Nephron (organoid): ENCODE measurements around the gene PXMP2.
"Not testable (repeated sequence)": the region's sequence is repeated elsewhere in the genome, so short reads cannot be mapped to it uniquely, and the experiment has no call there.

Source experiments
- H3K27ac Mint-ChIP-seq, 3 experiments: 2 replicates each; pipeline ENCODE4 v1.8.0; 2020; ENCODE audit warnings: mixed read lengths in 3 of 3, mild to moderate bottlenecking in 2 of 3, moderate library complexity in 1 of 3
- H3K27me3 Mint-ChIP-seq: 2 replicates; pipeline ENCODE4 v1.8.0; 2021; ENCODE audit warnings: low read depth, mild to moderate bottlenecking, moderate library complexity, mixed read lengths
- H3K36me3 Mint-ChIP-seq: 2 replicates; pipeline ENCODE4 v1.8.0; 2020; ENCODE audit warnings: low read depth, mixed read lengths
- H3K4me1 Mint-ChIP-seq: 2 replicates; pipeline ENCODE4 v1.8.0; 2020; ENCODE audit warnings: mixed read lengths
- H3K4me3 Mint-ChIP-seq, 3 experiments: 2 replicates each; pipeline ENCODE4 v1.8.0; 2020; ENCODE audit warnings: mild to moderate bottlenecking in 3 of 3, mixed read lengths in 3 of 3, moderate library complexity in 2 of 3
- H3K9me3 Mint-ChIP-seq: 2 replicates; pipeline ENCODE4 v1.8.0; 2020; ENCODE audit warnings: mixed read lengths
- CTCF ChIP-seq, 3 experiments: fragments of 200-600 bp; sonication (generic); IDR thresholded peaks; one replicate each; pipeline ENCODE4 v1.5.0; 2021; ENCODE audit warnings: antibody characterized with exemption in 3 of 3; ENCODE audit not compliant: unreplicated experiment in 3 of 3

PXMP2 gene

GRCh38 chr12:132677492-132677891, 9.9 kb upstream of the PXMP2 start:
- Mint-ChIP-seq H3K27me3 (no peaks in the 10 kb centered on the region), H3K4me1 (no peaks in the 10 kb centered on the region), H3K9me3 (no peaks in the 10 kb centered on the region), H3K36me3 (peaks cover 63% of the 10 kb centered on the region), H3K27ac (no peak overlapping the region), H3K4me3 (no peak overlapping the region)
- TF ChIP-seq CTCF (IDR thresholded peaks at IDR 0.05; ENCODE audit: unreplicated experiment in 3 of 3), result no peak

GRCh38 chr12:132685400-132685799, 2.0 kb upstream of the PXMP2 start:
- Mint-ChIP-seq H3K27ac (peak overlapping the region in 2 of 3 experiments; percentile 66 to 72), H3K4me3 (peak overlapping the region; percentile 75 to 85 (median 84)), H3K4me1 (peaks cover 11% of the 10 kb centered on the region), H3K36me3 (peaks cover 28% of the 10 kb centered on the region), H3K9me3 (peaks cover 4% of the 10 kb centered on the region), H3K27me3 (peaks cover 11% of the 10 kb centered on the region)
- TF ChIP-seq CTCF (IDR thresholded peaks at IDR 0.05; ENCODE audit: unreplicated experiment in 3 of 3), result no peak

- Mint-ChIP-seq H3K4me1 (peaks cover 11% of the 10 kb centered on the region), H3K9me3 (peaks cover 4% of the 10 kb centered on the region)
These were observed 569 bp upstream of the PXMP2 start for GRCh38 chr12:132686825-132687210.

GRCh38 chr12:132689227-132689626, 1.8 kb downstream of the PXMP2 start:
- no peaks in the 10 kb centered on the region for H3K9me3 Mint-ChIP-seq
- H3K27me3 Mint-ChIP-seq, result peaks cover 11% of the 10 kb centered on the region
- no peak overlapping the region for H3K27ac Mint-ChIP-seq
- H3K36me3 Mint-ChIP-seq, result peaks cover 14% of the 10 kb centered on the region
- peak overlapping the region; percentile 78 to 85 (median 80) for H3K4me3 Mint-ChIP-seq
- H3K4me1 Mint-ChIP-seq, result peaks cover 11% of the 10 kb centered on the region
- TF ChIP-seq CTCF (IDR thresholded peaks at IDR 0.05; ENCODE audit: unreplicated experiment in 3 of 3), result no peak

More at GRCh38 chr12:132686825-132687210, 569 bp upstream of the PXMP2 start:
- H3K27ac Mint-ChIP-seq, result peak overlapping the region in 1 of 3 experiments; percentile 83
- peaks cover 21% of the 10 kb centered on the region for H3K36me3 Mint-ChIP-seq
- peaks cover 11% of the 10 kb centered on the region for H3K27me3 Mint-ChIP-seq
- TF ChIP-seq CTCF (IDR thresholded peaks at IDR 0.05; ENCODE audit: unreplicated experiment in 3 of 3), result no peak
- peak overlapping the region; percentile 84 to 90 (median 86) for H3K4me3 Mint-ChIP-seq

- peaks cover 13% of the 10 kb centered on the region for H3K36me3 Mint-ChIP-seq
- H3K4me3 Mint-ChIP-seq, result peak overlapping the region; percentile 78 to 85 (median 80)
- no peak for TF ChIP-seq CTCF (IDR thresholded peaks at IDR 0.05; ENCODE audit: unreplicated experiment in 3 of 3)
- H3K9me3 Mint-ChIP-seq, result no peaks in the 10 kb centered on the region
- peaks cover 10% of the 10 kb centered on the region for H3K4me1 Mint-ChIP-seq
- H3K27me3 Mint-ChIP-seq, result peaks cover 11% of the 10 kb centered on the region
- no peak overlapping the region for H3K27ac Mint-ChIP-seq
These were observed 2.7 kb downstream of the PXMP2 start for GRCh38 chr12:132690112-132690511.

GRCh38 chr12:132692030-132692429, 4.6 kb downstream of the PXMP2 start:
- H3K27ac Mint-ChIP-seq, H3K4me3 Mint-ChIP-seq, H3K4me1 Mint-ChIP-seq, H3K9me3 Mint-ChIP-seq: not testable (repeated sequence)
- H3K36me3 Mint-ChIP-seq, result peaks cover 21% of the 10 kb centered on the region
- peaks cover 11% of the 10 kb centered on the region for H3K27me3 Mint-ChIP-seq

- H3K27ac Mint-ChIP-seq, H3K4me3 Mint-ChIP-seq, H3K27me3 Mint-ChIP-seq: not testable (repeated sequence)
These were observed 7.5 kb downstream of the PXMP2 start for GRCh38 chr12:132694888-132695287.

More at GRCh38 chr12:132694888-132695287, 7.5 kb downstream of the PXMP2 start:
- not testable (repeated sequence) for H3K9me3 Mint-ChIP-seq, H3K4me1 Mint-ChIP-seq
- H3K36me3 Mint-ChIP-seq, result peaks cover 32% of the 10 kb centered on the region
